Panc1 (cell line): ENCODE results near the gene IGF2BP1. TPM values are rescaled to one million over a fixed set of nuclear protein-coding genes. Genes with fewer than 3 reads are reported as not detected.

ENCODE experiments used
- ATAC-seq: fragments of 200-7000 bp; cut with Tn5 transposase; 2 replicates; pipeline ENCODE4 v1.9.1; 2020; ENCODE audit warnings: mild to moderate bottlenecking, moderate library complexity
- BruUV-seq: library from RNA; stranded (reverse); fragments of 400-500 nt; replicated peaks from 2 replicates; lab custom pipeline; 2021; lab: Mats Ljungman, UMichigan
- CTCF ChIA-PET: fragments of 300-600 bp; sonication (Branson Sonifier 250); formaldehyde crosslinking; loops from one replicate; lab custom pipeline; 2022; ENCODE audit warnings: antibody characterized with exemption; lab: Charles Lee
- POLR2A ChIA-PET: fragments of 300-600 bp; sonication (Branson Sonifier 250); formaldehyde crosslinking; loops from one replicate; lab custom pipeline; 2022; ENCODE audit warnings: antibody characterized with exemption; lab: Charles Lee
- DNase-seq: peaks from one replicate; pipeline ENCODE4 v3.0.0-alpha.2; 2010; ENCODE audit warnings: low read depth, low spot score
- H3K27ac ChIP-seq: 2 replicates; pipeline ENCODE4 v1.5.1; 2011; ENCODE audit warnings: mild to moderate bottlenecking, low read length, inconsistent platforms
- H3K27me3 ChIP-seq: fragments of 200-500 bp; sonication (Bioruptor generic); 2 replicates; pipeline ENCODE4 v1.6.0; 2014; ENCODE audit warnings: low read length, inconsistent platforms; ENCODE audit not compliant: control insufficient read depth, insufficient read depth
- H3K36me3 ChIP-seq: fragments of 200-500 bp; sonication (Bioruptor generic); 2 replicates; pipeline ENCODE4 v1.5.1; 2014; ENCODE audit warnings: inconsistent platforms, mild to moderate bottlenecking, low read length, moderate library complexity; ENCODE audit not compliant: control insufficient read depth, insufficient read depth
- H3K4me1 ChIP-seq: 2 replicates; pipeline ENCODE4 v1.5.1; 2011; ENCODE audit warnings: inconsistent platforms, mild to moderate bottlenecking, low read length, moderate library complexity; ENCODE audit not compliant: control insufficient read depth, insufficient read depth
- H3K4me3 ChIP-seq, 2 experiments: 2 replicates each; pipeline ENCODE4 v1.5.1; 2011 to 2012; ENCODE audit warnings: low read depth in 2 of 2, low read length in 2 of 2, mild to moderate bottlenecking in 2 of 2, inconsistent platforms in 1 of 2, moderate library complexity in 1 of 2
- H3K9me3 ChIP-seq: fragments of 200-500 bp; sonication (Bioruptor generic); 2 replicates; pipeline ENCODE4 v1.5.1; 2014; ENCODE audit warnings: low read depth, mild to moderate bottlenecking, inconsistent platforms, low read length, moderate library complexity; ENCODE audit not compliant: control insufficient read depth, insufficient read depth
- CTCF ChIP-seq: fragments of 450-650 bp; IDR thresholded peaks from 2 replicates; pipeline ENCODE4 v1.5.1; 2017; ENCODE audit warnings: mild to moderate bottlenecking
- POLR2AphosphoS5 ChIP-seq: IDR thresholded peaks from 2 replicates; pipeline ENCODE4 v1.6.1; 2012; ENCODE audit warnings: mild to moderate bottlenecking, low read depth, low read length, moderate library complexity
- REST ChIP-seq, 2 experiments: IDR thresholded peaks; 2 replicates each; pipeline ENCODE4 v1.6.1; 2011 to 2012; ENCODE audit warnings: low read depth in 2 of 2, control low read depth in 1 of 2, low read length in 1 of 2, mild to moderate bottlenecking in 1 of 2, moderate library complexity in 1 of 2; ENCODE audit not compliant: insufficient read depth in 1 of 2
- SIN3A ChIP-seq: IDR thresholded peaks from 2 replicates; pipeline ENCODE4 v1.6.1; 2012; ENCODE audit warnings: low read depth, mild to moderate bottlenecking, low read length, moderate library complexity, borderline replicate concordance; ENCODE audit not compliant: insufficient read depth
- TCF7L2 ChIP-seq: IDR thresholded peaks from 2 replicates; pipeline ENCODE4 v1.6.1; 2011; ENCODE audit warnings: mild to moderate bottlenecking, low read depth, low read length, inconsistent platforms
- in situ Hi-C: cut with HindIII; loops from 2 replicates; pipeline ENCODE4 v1.10.0; 2016; ENCODE audit warnings: low sequenced_read_pairs, low pct_unique_long_range_greater_than_20kb
- intact Hi-C: fragments of 100-400 bp; cut with micrococcal nuclease; formaldehyde crosslinking; loops from one replicate; pipeline ENCODE4 v1.10.0; 2022; ENCODE audit not compliant: unreplicated experiment
- total RNA-seq: library from RNA; stranded (reverse); gene quantifications from one replicate; pipeline ENCODE4 v1.2.1, GENCODE V29; 2021; ENCODE audit not compliant: unreplicated experiment

IGF2BP1 gene
- total RNA-seq, 1 experiment from 2014 or later: 109 TPM

- Histone ChIP-seq H3K4me1 (peaks cover 35% of the 10 kb centered on the region), H3K27ac (no peak overlapping the region), H3K36me3 (no peaks in the 10 kb centered on the region), H3K4me3 (no peak overlapping the region), H3K27me3 (no peaks in the 10 kb centered on the region), H3K9me3 (no peaks in the 10 kb centered on the region)
- in situ Hi-C loops (no loop called here), intact Hi-C loops (no loop called here)
- CTCF ChIA-PET: no interaction called here
- ATAC-seq (no peak), DNase-seq (no peak)
- TF ChIP-seq POLR2AphosphoS5 (no peak), REST (IDR thresholded peaks at IDR 0.05; ENCODE audit: insufficient read depth in 1 of 2, low read depth in 2 of 2, low read length in 1 of 2) (no peak), TCF7L2 (no peak), CTCF (no peak), SIN3A (no peak)
- BruUV-seq: TSS peak; percentile 48
- POLR2A ChIA-PET: no interaction called here
Observed at GRCh38 chr17:49018748-49019147, 21.6 kb downstream of the IGF2BP1 start.

GRCh38 chr17:49020609-49021008 is 23.4 kb downstream of the IGF2BP1 start:
- Histone ChIP-seq H3K4me1 (peaks cover 30% of the 10 kb centered on the region), H3K36me3 (no peaks in the 10 kb centered on the region), H3K27ac (no peak overlapping the region), H3K4me3 (no peak overlapping the region), H3K27me3 (no peaks in the 10 kb centered on the region), H3K9me3 (no peaks in the 10 kb centered on the region)
- intact Hi-C loops (no loop called here), in situ Hi-C loops (no loop called here)
- no TSS peak for BruUV-seq
- POLR2A ChIA-PET: interaction anchor here (0.6 to 1.1 kb wide), 2 partner anchors 65 to 399 kb away, joined by 3 to 11 read pairs; no protein-coding TSS in a partner anchor
- DNase-seq (no peak), ATAC-seq (no peak)
- CTCF ChIA-PET: no interaction called here
- no peak for TF ChIP-seq TCF7L2
- TF ChIP-seq POLR2AphosphoS5: no peak
- TF ChIP-seq SIN3A: no peak
- no peak for TF ChIP-seq CTCF
- TF ChIP-seq REST (IDR thresholded peaks at IDR 0.05; ENCODE audit: insufficient read depth in 1 of 2, low read depth in 2 of 2, low read length in 1 of 2): no peak
